Breast epithelium (tissue), 3 donors: ENCODE measurements around the gene HOOK1.

ENCODE experiments used
- POLR2A ChIP-seq: fragments of 450-650 bp; IDR thresholded peaks from one replicate; pipeline ENCODE4 v1.6.1; 2016; ENCODE audit warnings: antibody characterized with exemption, mild to moderate bottlenecking, moderate library complexity
- POLR2AphosphoS5 ChIP-seq, 3 donors: sonication (generic); formaldehyde crosslinking; IDR thresholded peaks; one replicate each; pipeline ENCODE4 v1.6.1; 2017; ENCODE audit warnings: antibody characterized with exemption in 3 of 3
- TF ChIP-seq, protein P1 (sequence below), 3 donors: fragments of 450-650 bp; IDR thresholded peaks; one replicate each; pipeline ENCODE4 v1.5.1; 2016 to 2017; ENCODE audit warnings: antibody characterized with exemption in 3 of 3, mild to moderate bottlenecking in 3 of 3, moderate library complexity in 3 of 3

DNA sequence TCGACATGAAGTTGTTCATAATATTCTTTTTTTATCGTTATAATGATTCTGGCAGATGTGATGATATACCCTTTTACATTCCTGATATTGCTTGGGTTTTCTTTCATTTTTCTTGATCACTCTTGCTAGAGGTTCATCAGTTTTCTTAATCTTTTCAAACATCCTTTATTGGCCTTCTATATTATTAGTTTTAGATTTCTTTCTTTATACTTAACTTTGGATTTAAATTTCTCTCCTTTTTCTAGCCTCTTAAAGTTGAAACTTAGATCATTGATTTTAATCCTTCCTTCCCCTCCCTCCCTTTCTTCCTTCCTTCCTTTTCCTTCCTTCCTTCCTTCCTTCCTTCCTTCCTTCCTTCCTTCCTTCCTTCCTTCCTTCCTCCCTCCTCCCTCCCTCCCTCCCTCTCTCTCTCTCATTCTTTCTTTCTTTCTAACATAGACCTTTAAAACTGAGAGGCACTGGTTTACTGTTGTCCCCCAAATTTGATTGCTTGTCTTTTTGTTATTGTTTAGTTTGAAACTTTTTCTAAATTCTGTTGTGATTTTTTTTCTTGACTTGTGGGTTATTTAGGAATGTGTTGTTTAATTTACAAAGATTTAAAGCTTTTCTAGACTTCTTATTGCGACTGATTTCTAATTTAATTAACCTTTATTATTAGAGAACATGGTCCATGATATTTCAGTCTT lies 31.6 kb downstream of the HOOK1 start:
- TF ChIP-seq, protein P1, sequence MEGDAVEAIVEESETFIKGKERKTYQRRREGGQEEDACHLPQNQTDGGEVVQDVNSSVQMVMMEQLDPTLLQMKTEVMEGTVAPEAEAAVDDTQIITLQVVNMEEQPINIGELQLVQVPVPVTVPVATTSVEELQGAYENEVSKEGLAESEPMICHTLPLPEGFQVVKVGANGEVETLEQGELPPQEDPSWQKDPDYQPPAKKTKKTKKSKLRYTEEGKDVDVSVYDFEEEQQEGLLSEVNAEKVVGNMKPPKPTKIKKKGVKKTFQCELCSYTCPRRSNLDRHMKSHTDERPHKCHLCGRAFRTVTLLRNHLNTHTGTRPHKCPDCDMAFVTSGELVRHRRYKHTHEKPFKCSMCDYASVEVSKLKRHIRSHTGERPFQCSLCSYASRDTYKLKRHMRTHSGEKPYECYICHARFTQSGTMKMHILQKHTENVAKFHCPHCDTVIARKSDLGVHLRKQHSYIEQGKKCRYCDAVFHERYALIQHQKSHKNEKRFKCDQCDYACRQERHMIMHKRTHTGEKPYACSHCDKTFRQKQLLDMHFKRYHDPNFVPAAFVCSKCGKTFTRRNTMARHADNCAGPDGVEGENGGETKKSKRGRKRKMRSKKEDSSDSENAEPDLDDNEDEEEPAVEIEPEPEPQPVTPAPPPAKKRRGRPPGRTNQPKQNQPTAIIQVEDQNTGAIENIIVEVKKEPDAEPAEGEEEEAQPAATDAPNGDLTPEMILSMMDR (IDR thresholded peaks at IDR 0.05), result no peak
- TF ChIP-seq POLR2A (no peak), POLR2AphosphoS5 (IDR thresholded peaks at IDR 0.05) (no peak)
